Suprapubic skin (tissue), 4 donors: ENCODE measurements around the gene CLDN12. TPM values are rescaled to one million over a fixed set of nuclear protein-coding genes. Genes with fewer than 3 reads are reported as not detected.

Source experiments
- DNase-seq, 2 donors: peaks; one replicate each; pipeline ENCODE4 v3.0.0-alpha.2; 2019; ENCODE audit warnings: low spot score in 2 of 2
- H3K27ac ChIP-seq: fragments of 200-600 bp; sonication (generic); one replicate; pipeline ENCODE4 v1.5.1; 2019
- H3K27me3 ChIP-seq: fragments of 200-600 bp; sonication (generic); one replicate; pipeline ENCODE4 v1.5.1; 2019
- H3K36me3 ChIP-seq: fragments of 200-600 bp; sonication (generic); one replicate; pipeline ENCODE4 v1.5.1; 2019
- H3K4me1 ChIP-seq: fragments of 200-600 bp; sonication (generic); one replicate; pipeline ENCODE4 v1.5.1; 2019
- H3K4me3 ChIP-seq: fragments of 200-600 bp; sonication (generic); one replicate; pipeline ENCODE4 v1.5.1; 2019; ENCODE audit warnings: mild to moderate bottlenecking
- H3K9me3 ChIP-seq: fragments of 200-600 bp; sonication (generic); one replicate; pipeline ENCODE4 v1.5.1; 2019
- CTCF ChIP-seq, 2 donors: fragments of 200-600 bp in 1 of 2; fragments of 450-650 bp in 1 of 2; sonication (generic) in 1 of 2; IDR thresholded peaks; one replicate each; pipeline ENCODE4 v1.5.1; 2016 to 2019; ENCODE audit warnings: antibody characterized with exemption in 2 of 2, mild to moderate bottlenecking in 1 of 2, moderate library complexity in 1 of 2
- EP300 ChIP-seq: sonication (generic); formaldehyde crosslinking; IDR thresholded peaks from one replicate; pipeline ENCODE4 v1.6.1; 2017; ENCODE audit warnings: antibody characterized with exemption
- POLR2A ChIP-seq, 2 donors: fragments of 450-650 bp; IDR thresholded peaks; one replicate each; pipeline ENCODE4 v1.6.1; 2017; ENCODE audit warnings: antibody characterized with exemption in 2 of 2, mild to moderate bottlenecking in 2 of 2, moderate library complexity in 2 of 2
- POLR2AphosphoS5 ChIP-seq, 3 donors: sonication (generic); formaldehyde crosslinking; IDR thresholded peaks; one replicate each; pipeline ENCODE4 v1.6.1; 2017; ENCODE audit warnings: antibody characterized with exemption in 3 of 3
- WGBS: methylation state at CpG from one replicate; pipeline ENCODE4 v1.1.5; 2018; 5-methylcytosine and 5-hydroxymethylcytosine counted together
- total RNA-seq, 4 donors: library from RNA; depleted of rRNA; stranded (reverse); fragments of >200 nt; gene quantifications; one replicate each; pipeline ENCODE4 v1.1.0, GENCODE V29; 2016

Gene CLDN12
- total RNA-seq, 4 donors from 2014 or later: 9.8 to 24.2 (median 17.7) TPM

- H3K9me3 ChIP-seq: no peaks in the 10 kb centered on the region
- H3K27me3 ChIP-seq: no peaks in the 10 kb centered on the region
- H3K4me3 ChIP-seq: no peak overlapping the region
- WGBS: 49% methylated on average over 2 of the region's 2 CpGs
- no peak overlapping the region for H3K27ac ChIP-seq
- H3K36me3 ChIP-seq: no peaks in the 10 kb centered on the region
- TF ChIP-seq EP300: no peak
- no peaks in the 10 kb centered on the region for H3K4me1 ChIP-seq
- no peak for DNase-seq
Measured at GRCh38 chr7:90445633-90446032, 42.4 kb downstream of the CLDN12 start.

- Histone ChIP-seq H3K4me1 (no peaks in the 10 kb centered on the region), H3K9me3 (no peaks in the 10 kb centered on the region), H3K36me3 (no peaks in the 10 kb centered on the region), H3K27me3 (no peaks in the 10 kb centered on the region), H3K4me3 (no peak overlapping the region), H3K27ac (no peak overlapping the region)
- WGBS: 69% methylated on average over 4 of the region's 4 CpGs
- DNase-seq: no peak
- TF ChIP-seq POLR2A (IDR thresholded peaks at IDR 0.05) (no peak), POLR2AphosphoS5 (IDR thresholded peaks at IDR 0.05) (no peak), CTCF (IDR thresholded peaks at IDR 0.05) (no peak), EP300 (no peak)
Measured at GRCh38 chr7:90446137-90446899, 43.1 kb downstream of the CLDN12 start.

- no peaks in the 10 kb centered on the region for H3K9me3 ChIP-seq
- no peaks in the 10 kb centered on the region for H3K27me3 ChIP-seq
- H3K36me3 ChIP-seq: no peaks in the 10 kb centered on the region
- H3K27ac ChIP-seq: no peak overlapping the region
- no peak overlapping the region for H3K4me3 ChIP-seq
- peaks cover 3% of the 10 kb centered on the region for H3K4me1 ChIP-seq
- TF ChIP-seq EP300: no peak
- no peak for TF ChIP-seq POLR2AphosphoS5 (IDR thresholded peaks at IDR 0.05)
- no peak for TF ChIP-seq POLR2A (IDR thresholded peaks at IDR 0.05)
- TF ChIP-seq CTCF (IDR thresholded peaks at IDR 0.05): no peak
- no peak for DNase-seq
Measured at GRCh38 chr7:90453259-90453891, 50.1 kb downstream of the CLDN12 start.

GRCh38 chr7:90453931-90454330 is 50.7 kb downstream of the CLDN12 start:
- 79% methylated on average over 1 of the region's 1 CpG for WGBS

GRCh38 chr7:90455163-90456030 is 52.1 kb downstream of the CLDN12 start:
- Histone ChIP-seq H3K4me3 (no peak overlapping the region), H3K27ac (no peak overlapping the region), H3K36me3 (no peaks in the 10 kb centered on the region), H3K27me3 (no peaks in the 10 kb centered on the region), H3K9me3 (no peaks in the 10 kb centered on the region), H3K4me1 (peaks cover 3% of the 10 kb centered on the region)
- no peak for DNase-seq
- WGBS: 30% methylated on average over 6 of the region's 6 CpGs
- TF ChIP-seq EP300: no peak
- TF ChIP-seq CTCF (IDR thresholded peaks at IDR 0.05): peak; percentile 44 to 60
- TF ChIP-seq POLR2A (IDR thresholded peaks at IDR 0.05): no peak
- no peak for TF ChIP-seq POLR2AphosphoS5 (IDR thresholded peaks at IDR 0.05)

More at GRCh38 chr7:90453931-90454330, 50.7 kb downstream of the CLDN12 start:
- H3K27ac ChIP-seq: no peak overlapping the region
- no peak for DNase-seq
- H3K27me3 ChIP-seq: no peaks in the 10 kb centered on the region
- TF ChIP-seq CTCF (IDR thresholded peaks at IDR 0.05): no peak
- no peak for TF ChIP-seq EP300
- TF ChIP-seq POLR2A (IDR thresholded peaks at IDR 0.05): no peak
- no peak for TF ChIP-seq POLR2AphosphoS5 (IDR thresholded peaks at IDR 0.05)
- H3K4me3 ChIP-seq: no peak overlapping the region
- H3K9me3 ChIP-seq: no peaks in the 10 kb centered on the region
- H3K4me1 ChIP-seq: peaks cover 3% of the 10 kb centered on the region
- H3K36me3 ChIP-seq: no peaks in the 10 kb centered on the region
